B cell (primary cell): Measurements from ENCODE around the gene EIF3B. TPM values are rescaled to one million over a fixed set of nuclear protein-coding genes. Genes with fewer than 3 reads are reported as not detected.

Experiments
- ATAC-seq: fragments of 200-7000 bp; cut with Tn5 transposase; one replicate; pipeline ENCODE4 v1.10.0; 2021; ENCODE audit warnings: low read depth, mild to moderate bottlenecking, moderate number of reproducible peaks, moderate library complexity
- CTCF ChIA-PET: fragments of 350-600 bp; sonication (Branson Sonifier 250); formaldehyde crosslinking; loops from one replicate; lab custom pipeline; 2021; ENCODE audit warnings: antibody characterized with exemption, inconsistent platforms; lab: Charles Lee
- POLR2A ChIA-PET: fragments of 350-600 bp; sonication (Branson Sonifier 250); formaldehyde crosslinking; loops from one replicate; lab custom pipeline; 2021; ENCODE audit warnings: antibody characterized with exemption; lab: Charles Lee
- DNase-seq: peaks from one replicate; pipeline ENCODE4 v3.0.0; 2013
- H2AFZ ChIP-seq: 2 replicates; pipeline ENCODE4 v1.6.1; 2012; ENCODE audit warnings: mild to moderate bottlenecking, low read depth, low read length; ENCODE audit not compliant: insufficient read depth, poor library complexity, severe bottlenecking
- H3K27ac ChIP-seq, 2 donors: 1 replicate in 1 of 2; 2 replicates in 1 of 2; pipeline ENCODE4 v1.5.1; 2012 to 2013; ENCODE audit warnings: low read length in 2 of 2, mild to moderate bottlenecking in 2 of 2, moderate library complexity in 1 of 2
- H3K27me3 ChIP-seq, 4 experiments: fragments of 200-600 bp in 1 of 4; sonication (generic) in 1 of 4; replicated peaks in 1 of 4; 1 replicate in 2 of 4; 2 replicates in 2 of 4; pipeline versions ENCODE4 v1.6.1 to v1.7.0; 2013 to 2016; ENCODE audit warnings: low read length in 3 of 4, mild to moderate bottlenecking in 2 of 4, mixed read lengths in 1 of 4, moderate library complexity in 1 of 4; ENCODE audit not compliant: insufficient read depth in 4 of 4, control insufficient read depth in 3 of 4; ENCODE audit errors: control extremely low read depth in 1 of 4
- H3K36me3 ChIP-seq, 2 experiments: replicated peaks in 1 of 2; 1 replicate in 1 of 2; 2 replicates in 1 of 2; pipeline versions ENCODE4 v1.6.1 to v1.7.1; 2013; ENCODE audit warnings: low read length in 1 of 2; ENCODE audit not compliant: insufficient read depth in 2 of 2, control insufficient read depth in 1 of 2; ENCODE audit errors: control extremely low read depth in 1 of 2, extremely low read depth in 1 of 2
- H3K4me1 ChIP-seq, 2 donors: fragments of 200-600 bp in 1 of 2; sonication (generic) in 1 of 2; 1 replicate in 1 of 2; 2 replicates in 1 of 2; pipeline versions ENCODE4 v1.5.1 to v1.6.1; 2013 to 2017; ENCODE audit warnings: low read length in 2 of 2; ENCODE audit not compliant: control insufficient read depth in 2 of 2, insufficient read depth in 2 of 2
- H3K4me2 ChIP-seq: replicated peaks from 2 replicates; pipeline ENCODE3; 2012; ENCODE audit warnings: mild to moderate bottlenecking, low read depth, low read length; ENCODE audit not compliant: poor library complexity, severe bottlenecking
- H3K4me3 ChIP-seq, 5 experiments: fragments of 200-600 bp in 1 of 5; sonication (generic) in 1 of 5; 1 replicate in 3 of 5; 2 replicates in 2 of 5; pipeline versions ENCODE4 v1.5.1 to v1.7.0; 2011 to 2016; ENCODE audit warnings: low read length in 4 of 5, mild to moderate bottlenecking in 4 of 5, low read depth in 2 of 5, control low read depth in 1 of 5, moderate library complexity in 1 of 5; ENCODE audit not compliant: insufficient read depth in 1 of 5; ENCODE audit errors: control extremely low read depth in 1 of 5, extremely low read depth in 1 of 5
- H3K79me2 ChIP-seq: fragments of 200-600 bp; sonication (generic); one replicate; pipeline ENCODE4 v1.6.0; 2016; ENCODE audit warnings: low read length; ENCODE audit not compliant: control insufficient read depth, insufficient read depth
- H3K9ac ChIP-seq: fragments of 200-600 bp; sonication (generic); 2 replicates; pipeline ENCODE4 v1.6.1; 2017; ENCODE audit warnings: mild to moderate bottlenecking, low read length, moderate library complexity
- H3K9me3 ChIP-seq, 3 donors: one replicate each; pipeline versions ENCODE4 v1.6.1 to v1.7.1; 2013; ENCODE audit warnings: low read length in 2 of 3; ENCODE audit not compliant: control insufficient read depth in 2 of 3, insufficient read depth in 1 of 3; ENCODE audit errors: control extremely low read depth in 1 of 3
- H4K20me1 ChIP-seq: 2 replicates; pipeline ENCODE4 v1.6.0; 2012; ENCODE audit warnings: mild to moderate bottlenecking, low read length; ENCODE audit not compliant: insufficient read depth, control insufficient read depth, poor library complexity, severe bottlenecking
- H3K27ac Mint-ChIP-seq: one replicate; pipeline ENCODE4 v1.8.0; 2021; ENCODE audit warnings: mixed read lengths
- H3K27me3 Mint-ChIP-seq: one replicate; pipeline ENCODE4 v1.8.0; 2021; ENCODE audit warnings: mixed read lengths
- H3K4me1 Mint-ChIP-seq: one replicate; pipeline ENCODE4 v1.8.0; 2021; ENCODE audit warnings: mixed read lengths
- H3K4me3 Mint-ChIP-seq: one replicate; pipeline ENCODE4 v1.8.0; 2021; ENCODE audit warnings: mixed read lengths
- H3K9me3 Mint-ChIP-seq: one replicate; pipeline ENCODE4 v1.8.0; 2022; ENCODE audit warnings: mixed read lengths; ENCODE audit not compliant: insufficient read depth
- EZH2 ChIP-seq: IDR thresholded peaks from 2 replicates; pipeline ENCODE4 v1.6.1; 2012; ENCODE audit warnings: borderline replicate concordance, low read depth, mild to moderate bottlenecking, moderate library complexity, low read length; ENCODE audit not compliant: insufficient read depth, poor library complexity, severe bottlenecking
- WGBS: methylation state at CpG from one replicate; pipeline ENCODE4 v1.1.5; 2013; ENCODE audit warnings: missing lambda C conversion rate; ENCODE audit not compliant: insufficient coverage; 5-methylcytosine and 5-hydroxymethylcytosine counted together
- intact Hi-C: fragments of 100-400 bp; cut with micrococcal nuclease; formaldehyde crosslinking; loops from one replicate; pipeline ENCODE4 v1.10.0; 2022
- polyA plus RNA-seq: library from polyadenylated mRNA; depleted of rRNA; stranded (reverse); fragments of >200 nt; gene quantifications from 2 replicates; pipeline ENCODE4 v1.2.3, GENCODE V29; 2012
- total RNA-seq, 2 donors: library from RNA; stranded (reverse); fragments of 120-200 nt in 1 of 2; gene quantifications; 1 replicate in 1 of 2; 2 replicates in 1 of 2; pipeline versions ENCODE4 v1.2.3 to v1.2.4, GENCODE V29; 2013 to 2022
- TF ChIP-seq, protein P1 (sequence below): fragments of 200-600 bp; IDR thresholded peaks from one replicate; pipeline ENCODE4 v1.8.0; 2022; ENCODE audit warnings: antibody characterized with exemption, mild to moderate bottlenecking

EIF3B gene
- total and polyA plus RNA-seq, 2 donors (not counting 1 experiment from before 2014, with no cell fraction given): 69.3 to 152 TPM

GRCh38 chr7:2313450-2314208, 41.0 kb upstream of the EIF3B start:
- Histone ChIP-seq H3K79me2 (peaks cover 53% of the 10 kb centered on the region), H3K4me2 (peak overlapping the region; percentile 92), H3K9me3 (peaks cover 0 to 8% (median 0%) of the 10 kb centered on the region in 3 donors), H3K27ac (peak overlapping the region; percentile 95 to 96), H3K4me1 (peaks cover 31 to 56% of the 10 kb centered on the region in 2 donors), H3K36me3 (peaks cover 0 to 11% of the 10 kb centered on the region in 2 experiments), H3K9ac (peak overlapping the region; percentile 90), H3K4me3 (peak overlapping the region; percentile 67 to 94 (median 81)), H2AFZ (peak overlapping the region; percentile 73), H3K27me3 (no peaks in the 10 kb centered on the region), H4K20me1 (no peaks in the 10 kb centered on the region)
- 10% methylated on average over 36 of the region's 42 CpGs for WGBS
- Mint-ChIP-seq H3K27ac (peak overlapping the region; percentile 97), H3K27me3 (no peaks in the 10 kb centered on the region), H3K4me3 (no peak overlapping the region), H3K9me3 (no peaks in the 10 kb centered on the region), H3K4me1 (peaks cover 37% of the 10 kb centered on the region)
- TF ChIP-seq EZH2: no peak
- TF ChIP-seq, protein P1, sequence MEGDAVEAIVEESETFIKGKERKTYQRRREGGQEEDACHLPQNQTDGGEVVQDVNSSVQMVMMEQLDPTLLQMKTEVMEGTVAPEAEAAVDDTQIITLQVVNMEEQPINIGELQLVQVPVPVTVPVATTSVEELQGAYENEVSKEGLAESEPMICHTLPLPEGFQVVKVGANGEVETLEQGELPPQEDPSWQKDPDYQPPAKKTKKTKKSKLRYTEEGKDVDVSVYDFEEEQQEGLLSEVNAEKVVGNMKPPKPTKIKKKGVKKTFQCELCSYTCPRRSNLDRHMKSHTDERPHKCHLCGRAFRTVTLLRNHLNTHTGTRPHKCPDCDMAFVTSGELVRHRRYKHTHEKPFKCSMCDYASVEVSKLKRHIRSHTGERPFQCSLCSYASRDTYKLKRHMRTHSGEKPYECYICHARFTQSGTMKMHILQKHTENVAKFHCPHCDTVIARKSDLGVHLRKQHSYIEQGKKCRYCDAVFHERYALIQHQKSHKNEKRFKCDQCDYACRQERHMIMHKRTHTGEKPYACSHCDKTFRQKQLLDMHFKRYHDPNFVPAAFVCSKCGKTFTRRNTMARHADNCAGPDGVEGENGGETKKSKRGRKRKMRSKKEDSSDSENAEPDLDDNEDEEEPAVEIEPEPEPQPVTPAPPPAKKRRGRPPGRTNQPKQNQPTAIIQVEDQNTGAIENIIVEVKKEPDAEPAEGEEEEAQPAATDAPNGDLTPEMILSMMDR: no peak
- ChIA-PET POLR2A (interaction anchor here (0.5 to 1.5 kb wide), 4 partner anchors 19 to 398 kb away, joined by 3 to 11 read pairs (median 4); no protein-coding TSS in a partner anchor), CTCF (interaction anchor here (0.8 to 2.2 kb wide), 4 partner anchors 14 to 68 kb away, joined by 3 to 10 read pairs (median 4); no protein-coding TSS in a partner anchor)
- DNase-seq (no peak), ATAC-seq (peak; percentile 0)
- intact Hi-C loops: loop anchor here (1.0 to 5.0 kb wide), 8 partner anchors 14 to 743 kb away; partner anchors contain the start of genes CHST12, EIF3B and PSMG3
